HG02840 (cell line): ENCODE results near the gene PLEKHA6.
"Not testable (repeated sequence)": the region's sequence is repeated elsewhere in the genome, so short reads cannot be mapped to it uniquely, and the experiment has no call there.

ENCODE experiments used
- ATAC-seq: cut with Tn5 transposase; IDR thresholded peaks from one replicate; pipeline ENCODE4 v1.9.1; 2021; ENCODE audit warnings: mild to moderate bottlenecking, moderate library complexity, moderate number of reproducible peaks; ENCODE audit not compliant: unreplicated experiment, low FRiP score

PLEKHA6 gene

GRCh38 chr1:204338997-204339396 lies 20.7 kb downstream of the PLEKHA6 start:
- ATAC-seq, result no peak

GRCh38 chr1:204338360-204338759 lies 21.4 kb downstream of the PLEKHA6 start:
- ATAC-seq, result no peak

GRCh38 chr1:204337583-204337982 lies 22.1 kb downstream of the PLEKHA6 start:
- no peak for ATAC-seq

GRCh38 chr1:204337036-204337429 lies 22.7 kb downstream of the PLEKHA6 start:
- ATAC-seq, result no peak

- no peak for ATAC-seq
These were observed 23.2 kb downstream of the PLEKHA6 start for GRCh38 chr1:204336421-204337035.

- no peak for ATAC-seq
These were observed 24.2 kb downstream of the PLEKHA6 start for GRCh38 chr1:204335533-204335932.

- no peak for ATAC-seq
These were observed 24.6 kb downstream of the PLEKHA6 start for GRCh38 chr1:204335085-204335484.

- no peak for ATAC-seq
These were observed 25.3 kb downstream of the PLEKHA6 start for GRCh38 chr1:204334455-204334854.

- ATAC-seq, result no peak
These were observed 26.3 kb downstream of the PLEKHA6 start for GRCh38 chr1:204333427-204333826.

GRCh38 chr1:204331847-204332487 lies 27.8 kb downstream of the PLEKHA6 start:
- no peak for ATAC-seq

GRCh38 chr1:204331275-204331674 lies 28.5 kb downstream of the PLEKHA6 start:
- no peak for ATAC-seq

GRCh38 chr1:204327870-204328269 lies 31.9 kb downstream of the PLEKHA6 start:
- not testable (repeated sequence) for ATAC-seq

- no peak for ATAC-seq
These were observed 32.4 kb downstream of the PLEKHA6 start for GRCh38 chr1:204327359-204327758.

- ATAC-seq, result no peak
These were observed 32.9 kb downstream of the PLEKHA6 start for GRCh38 chr1:204326771-204327300.

- no peak for ATAC-seq
These were observed 33.8 kb downstream of the PLEKHA6 start for GRCh38 chr1:204325944-204326343.

GRCh38 chr1:204323887-204324286 lies 35.8 kb downstream of the PLEKHA6 start:
- no peak for ATAC-seq

GRCh38 chr1:204322339-204322868 lies 37.3 kb downstream of the PLEKHA6 start:
- no peak for ATAC-seq

GRCh38 chr1:204321665-204322064 lies 38.1 kb downstream of the PLEKHA6 start:
- ATAC-seq, result no peak

GRCh38 chr1:204321051-204321450 lies 38.7 kb downstream of the PLEKHA6 start:
- ATAC-seq, result no peak

GRCh38 chr1:204320382-204320804 lies 39.3 kb downstream of the PLEKHA6 start:
- no peak for ATAC-seq

GRCh38 chr1:204319462-204319861 lies 40.3 kb downstream of the PLEKHA6 start:
- no peak for ATAC-seq

GRCh38 chr1:204319027-204319426 lies 40.7 kb downstream of the PLEKHA6 start:
- ATAC-seq, result no peak
